HG03159 (cell line): ENCODE data around the gene TRPM3.

ENCODE experiments used
- ATAC-seq: cut with Tn5 transposase; IDR thresholded peaks from one replicate; pipeline ENCODE4 v1.9.1; 2021; ENCODE audit warnings: mild to moderate bottlenecking, moderate library complexity; ENCODE audit not compliant: unreplicated experiment

TRPM3 gene

GRCh38 chr9:70950270-70950669 is 171.2 kb downstream of the TRPM3 start:
- no peak for ATAC-seq

DNA sequence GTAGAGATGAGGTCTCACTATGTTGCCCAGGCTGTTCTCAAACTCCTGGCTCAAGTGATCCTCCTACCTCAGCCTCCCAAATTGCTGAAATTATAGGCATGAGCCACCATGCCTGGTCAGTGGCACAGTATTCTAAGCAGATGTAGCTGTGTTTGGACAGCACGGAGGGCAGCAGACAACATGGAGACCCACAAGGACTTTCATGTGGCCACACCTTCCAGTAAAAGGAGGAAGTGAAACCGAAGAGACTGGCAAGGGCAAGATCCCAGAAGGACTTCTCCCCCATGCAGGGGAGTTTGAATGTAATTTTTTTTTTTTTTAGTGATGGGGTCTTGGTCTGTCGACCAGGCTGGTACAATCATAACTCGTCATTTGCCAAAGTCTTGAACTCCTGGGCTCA is 172.2 kb downstream of the TRPM3 start:
- ATAC-seq, result no peak

GRCh38 chr9:70948744-70949143 is 172.7 kb downstream of the TRPM3 start:
- no peak for ATAC-seq

DNA sequence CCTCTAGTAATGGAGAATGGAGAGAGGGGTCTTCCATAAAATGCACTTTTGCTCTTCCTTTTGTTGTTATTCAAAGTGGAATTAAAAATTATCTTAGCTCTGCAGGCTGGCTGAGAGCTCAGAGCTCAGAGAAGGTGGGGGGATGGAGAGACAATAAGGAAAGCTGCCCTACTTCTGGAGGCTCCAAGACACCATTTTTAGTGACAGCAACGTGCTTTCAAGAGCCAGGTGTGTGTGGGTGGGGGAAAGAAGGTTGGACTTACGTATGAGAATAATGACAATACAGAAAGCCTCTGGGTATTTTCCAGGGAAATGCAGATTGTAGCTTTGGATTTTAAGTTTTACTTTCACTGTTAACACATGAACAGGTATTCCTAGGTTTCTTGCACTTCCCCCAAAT is 173.9 kb downstream of the TRPM3 start:
- no peak for ATAC-seq

DNA sequence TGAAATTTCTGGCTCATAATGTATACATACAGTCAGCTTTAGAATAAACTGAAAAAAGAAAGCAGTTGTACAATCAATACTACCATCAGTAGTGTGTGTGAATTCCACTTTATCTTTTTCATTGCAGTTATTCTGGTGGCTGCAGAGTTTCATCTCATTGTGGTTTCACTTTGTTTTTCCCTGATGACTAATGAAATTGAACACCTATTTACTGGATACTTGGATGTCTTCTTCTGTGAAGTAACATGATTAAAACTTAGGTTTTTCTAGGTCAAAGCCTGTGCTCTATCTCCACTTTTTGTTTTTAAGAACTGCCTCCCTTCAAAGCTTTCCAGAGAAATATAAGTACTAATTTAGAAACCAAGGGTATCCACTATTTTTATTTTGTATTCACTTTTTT is 174.3 kb downstream of the TRPM3 start:
- no peak for ATAC-seq

DNA sequence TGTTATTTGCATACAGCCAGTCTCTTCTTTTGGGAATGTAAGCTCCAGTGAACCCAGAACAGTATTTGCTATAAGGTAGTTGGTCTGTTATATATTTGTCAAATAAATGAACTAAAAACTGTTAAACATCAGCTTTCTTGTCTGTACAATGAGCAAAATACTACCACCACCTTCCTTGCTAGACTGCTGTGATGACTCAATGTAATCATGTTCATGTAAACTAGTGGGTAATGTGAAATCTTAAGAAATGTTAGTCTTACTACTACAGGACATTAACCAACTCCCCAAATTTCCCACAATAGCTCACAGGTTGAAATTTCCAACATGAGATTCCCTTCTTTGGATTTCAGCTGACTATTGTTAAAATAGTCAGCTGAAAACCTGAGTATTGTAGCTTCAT is 176.1 kb downstream of the TRPM3 start:
- ATAC-seq, result no peak

DNA sequence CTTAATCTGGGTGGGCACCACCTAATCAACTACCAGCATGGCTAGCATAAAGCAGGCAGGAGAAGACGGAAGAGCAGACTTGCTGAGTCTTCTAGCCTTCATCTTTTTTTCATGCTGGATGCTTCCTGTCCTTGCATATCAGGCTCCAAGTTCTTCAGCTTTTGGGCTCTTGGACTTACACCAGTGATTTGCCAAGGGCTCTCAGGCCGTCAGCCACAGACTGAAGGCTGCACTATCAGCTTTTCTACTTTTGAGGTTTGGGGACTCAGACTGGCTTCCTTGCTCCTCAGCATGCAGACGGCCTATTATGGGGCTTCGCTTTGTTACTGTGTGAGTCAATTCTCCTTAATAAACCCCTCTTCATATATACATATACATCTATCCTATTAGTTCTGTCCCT is 180.2 kb downstream of the TRPM3 start:
- ATAC-seq, result no peak

DNA sequence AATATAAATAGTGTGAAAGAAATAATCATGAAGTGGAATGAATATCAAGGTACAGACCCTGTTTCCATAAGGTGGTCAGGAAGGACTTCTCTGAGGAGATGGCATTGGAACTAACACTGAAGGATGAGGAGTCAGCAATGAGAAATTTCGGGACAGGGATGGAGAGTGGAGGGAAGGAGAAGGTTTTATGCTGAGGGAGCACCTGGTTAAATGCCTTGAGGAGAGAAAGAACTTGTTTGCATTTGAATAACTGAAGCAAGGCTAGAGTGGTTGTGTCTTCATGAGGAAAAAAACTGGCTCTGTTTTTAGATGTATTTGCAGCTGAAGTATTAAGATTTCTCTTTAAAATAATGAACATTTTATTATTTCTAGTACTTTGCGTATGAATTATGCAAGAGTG is 180.8 kb downstream of the TRPM3 start:
- no peak for ATAC-seq

DNA sequence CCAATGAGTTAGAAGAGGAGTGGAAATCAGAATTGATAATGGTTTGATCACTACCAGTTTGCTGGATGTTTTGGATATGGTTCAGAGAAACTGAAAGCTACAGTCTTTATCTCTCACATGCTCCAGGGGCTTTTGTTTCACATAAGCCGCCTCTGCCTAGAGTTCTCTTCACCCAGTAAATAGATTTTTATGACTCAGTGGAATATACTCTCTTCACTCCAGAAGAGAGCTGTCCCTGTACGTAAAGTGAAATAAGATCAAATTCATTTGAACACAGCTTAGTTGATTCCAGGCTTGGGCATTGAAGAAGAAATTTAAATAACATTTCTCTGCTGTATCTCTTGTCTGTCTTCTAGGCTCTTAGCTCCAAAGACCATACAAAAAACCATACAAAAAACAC is 184.9 kb downstream of the TRPM3 start:
- no peak for ATAC-seq

- no peak for ATAC-seq
Measured at GRCh38 chr9:70935856-70936255, 185.6 kb downstream of the TRPM3 start.

GRCh38 chr9:70934642-70935041 is 186.8 kb downstream of the TRPM3 start:
- no peak for ATAC-seq

- no peak for ATAC-seq
Measured at GRCh38 chr9:70933321-70933720, 188.1 kb downstream of the TRPM3 start.

DNA sequence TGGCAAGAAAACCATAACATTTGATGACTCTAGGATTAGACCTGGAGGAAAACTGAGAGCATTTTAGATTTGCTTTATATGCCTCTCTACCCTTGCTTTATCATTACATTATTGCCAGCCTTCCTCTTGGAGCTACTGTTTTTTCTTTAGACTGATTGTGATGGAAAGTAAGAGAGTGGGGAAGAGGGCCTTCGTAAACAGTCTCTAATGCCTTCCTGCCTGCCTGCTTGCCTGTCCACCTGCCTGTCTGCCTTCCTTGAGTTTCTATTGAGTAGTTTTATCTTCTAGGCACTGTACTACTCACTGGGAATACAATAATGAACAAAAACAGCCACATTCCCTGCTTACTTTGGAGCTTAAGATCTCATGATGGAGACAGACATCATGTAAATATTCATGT is 189.3 kb downstream of the TRPM3 start:
- no peak for ATAC-seq

DNA sequence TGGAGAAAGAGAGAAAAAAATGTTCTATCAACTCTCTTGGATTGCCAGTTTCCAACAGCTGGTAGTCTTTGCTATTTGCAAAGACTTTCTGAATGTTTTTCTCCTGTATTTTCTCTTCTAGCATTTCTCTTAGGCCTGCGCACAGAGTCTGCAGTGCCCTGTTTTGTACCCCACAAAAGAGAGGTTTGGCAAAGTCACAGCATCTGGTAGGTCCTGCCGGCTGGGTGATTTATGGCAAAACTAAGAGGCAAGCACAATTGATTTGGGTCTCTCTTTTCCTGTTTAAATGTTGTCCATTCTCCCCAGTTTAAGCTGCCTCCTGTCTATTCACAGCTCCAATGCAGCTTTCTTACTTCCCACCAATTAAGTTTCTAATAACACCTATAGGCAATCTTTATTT is 193.9 kb downstream of the TRPM3 start:
- no peak for ATAC-seq

- peak; percentile 97 for ATAC-seq
Measured at GRCh38 chr9:70924895-70925547, 196.4 kb downstream of the TRPM3 start.

- ATAC-seq, result no peak
Measured at GRCh38 chr9:70924380-70924779, 197.0 kb downstream of the TRPM3 start.

DNA sequence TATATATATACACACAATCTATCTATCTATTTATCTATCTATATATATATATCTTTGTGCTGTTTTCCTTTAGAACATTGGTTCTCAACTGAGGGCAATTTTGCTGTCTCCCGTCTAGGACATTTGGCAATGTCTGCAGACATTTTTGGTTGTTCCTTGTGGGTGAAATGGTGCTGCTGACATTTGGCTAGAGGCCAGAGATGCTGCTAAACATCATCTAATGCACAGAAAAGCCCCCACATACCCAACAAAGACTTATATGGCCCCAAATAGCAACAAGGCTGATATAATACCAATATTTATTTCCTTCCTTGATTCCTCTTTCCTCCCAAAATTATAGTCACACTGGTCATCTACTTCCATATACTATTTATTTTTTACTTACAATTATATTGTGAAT is 197.5 kb downstream of the TRPM3 start:
- ATAC-seq, result no peak

DNA sequence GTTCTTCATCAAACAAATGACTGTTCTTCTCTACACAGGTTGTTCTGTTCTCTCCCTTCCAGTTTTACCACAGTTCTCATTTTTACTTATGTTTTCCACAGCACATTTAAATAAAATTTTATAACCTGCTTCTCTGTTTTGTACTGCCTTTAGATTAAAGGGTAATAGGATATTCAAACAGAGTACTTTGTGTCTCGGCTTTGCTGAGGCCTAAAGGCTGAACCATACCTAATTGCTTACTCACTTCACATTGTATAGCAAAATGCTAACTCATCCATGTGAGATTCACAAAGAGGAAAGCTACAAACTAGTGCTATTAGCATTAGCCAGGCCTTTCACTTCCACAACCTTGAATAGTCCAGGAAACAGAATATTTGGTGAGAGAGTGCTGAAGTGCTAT is 200.3 kb downstream of the TRPM3 start:
- no peak for ATAC-seq

GRCh38 chr9:70917277-70917676 is 204.1 kb downstream of the TRPM3 start:
- ATAC-seq, result no peak

DNA sequence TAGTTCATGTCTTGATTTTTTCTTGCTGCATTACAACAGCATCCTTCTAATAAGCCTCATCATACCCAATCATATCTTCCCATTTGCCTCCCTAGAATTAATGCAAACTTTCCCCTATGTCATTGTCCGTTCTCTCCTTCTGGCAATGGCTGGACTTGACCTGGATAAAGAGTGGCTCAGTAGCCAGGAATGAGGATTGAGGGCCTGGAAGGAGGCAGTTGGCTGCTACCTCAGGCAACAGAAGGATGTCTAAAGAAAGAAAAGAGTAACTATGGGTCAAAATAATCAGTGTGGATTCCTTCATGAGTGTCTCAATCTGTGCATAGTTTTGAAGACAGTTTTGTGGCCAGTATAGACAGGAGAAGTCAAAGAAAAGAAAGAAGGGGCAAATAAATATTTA is 209.6 kb downstream of the TRPM3 start:
- ATAC-seq, result no peak

GRCh38 chr9:70910598-70910997 is 210.8 kb downstream of the TRPM3 start:
- ATAC-seq, result no peak

DNA sequence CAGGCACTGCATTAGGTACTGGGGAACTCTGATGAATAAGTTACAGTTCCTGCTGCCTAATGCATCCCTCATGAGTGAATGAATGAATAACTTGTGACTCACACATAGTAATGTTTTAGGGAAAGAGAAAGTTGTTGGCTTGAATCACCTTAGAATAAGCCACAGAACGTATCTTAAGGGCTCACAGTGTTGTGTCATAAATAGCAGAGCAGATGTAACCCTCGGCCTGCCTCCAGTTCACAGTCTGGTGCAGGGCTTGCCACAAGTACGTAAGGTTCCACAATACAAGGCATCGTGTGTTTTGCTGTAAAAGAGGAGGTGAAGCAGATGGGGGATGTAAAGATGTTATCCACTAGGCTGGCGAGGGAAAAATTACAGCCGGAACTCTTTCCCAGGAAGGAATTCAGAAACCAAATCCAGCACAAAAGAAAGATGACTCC is 218.7 kb downstream of the TRPM3 start:
- peak; percentile 45 for ATAC-seq

DNA sequence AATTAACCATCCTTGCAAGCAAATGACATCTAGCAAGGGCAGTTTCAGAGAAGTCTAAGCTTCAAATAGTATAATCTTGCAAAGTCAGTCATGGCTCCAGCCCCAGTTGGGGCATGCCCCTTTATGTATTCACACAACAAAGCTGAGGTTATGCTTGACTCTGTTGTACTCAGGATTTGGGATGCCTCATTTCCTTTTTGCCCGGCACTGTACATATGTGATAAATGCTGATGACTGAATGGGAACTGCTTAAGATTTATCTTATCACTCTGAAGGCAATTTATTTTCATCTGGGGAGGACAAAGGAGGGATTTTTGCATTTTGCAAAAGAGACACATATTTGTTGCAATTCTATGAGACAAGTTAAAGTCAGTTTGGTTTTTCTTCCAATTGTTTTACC is 219.2 kb downstream of the TRPM3 start:
- no peak for ATAC-seq
